Measurements from ENCODE around the gene CCDC127. TPM values are rescaled to one million over a fixed set of nuclear protein-coding genes. Genes with fewer than 3 reads are reported as not detected.
"Not testable (repeated sequence)": the region's sequence is repeated elsewhere in the genome, so short reads cannot be mapped to it uniquely, and the experiment has no call there.

CCDC127 gene
- total and polyA plus RNA-seq, 4 donors = 1.1 to 2.6 (median 2.1) TPM

DNA sequence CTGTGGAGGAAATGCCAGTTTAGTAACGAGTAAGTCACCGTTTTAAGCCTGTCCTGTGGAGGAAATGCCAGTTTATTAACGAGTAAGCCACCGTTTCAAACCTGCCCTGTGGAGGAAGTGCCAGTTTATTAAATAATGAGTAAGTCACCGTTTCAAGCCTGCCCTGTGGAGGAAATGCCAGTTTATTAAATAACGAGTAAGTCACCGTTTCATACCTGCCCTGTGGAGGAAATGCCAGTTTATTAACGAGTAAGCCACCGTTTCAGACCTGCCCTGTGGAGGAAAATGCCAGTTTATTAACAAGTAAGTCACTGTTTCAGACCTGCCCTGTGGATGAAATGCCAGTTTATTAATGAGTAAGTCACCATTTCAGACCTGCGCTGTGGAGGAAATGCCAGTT is 34.6 kb upstream of the CCDC127 start:
- no peak for TF ChIP-seq SP1 (IDR thresholded peaks at IDR 0.05)
- TF ChIP-seq, protein P1, sequence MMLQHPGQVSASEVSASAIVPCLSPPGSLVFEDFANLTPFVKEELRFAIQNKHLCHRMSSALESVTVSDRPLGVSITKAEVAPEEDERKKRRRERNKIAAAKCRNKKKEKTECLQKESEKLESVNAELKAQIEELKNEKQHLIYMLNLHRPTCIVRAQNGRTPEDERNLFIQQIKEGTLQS (IDR thresholded peaks at IDR 0.05) = no peak
- TF ChIP-seq JUND (IDR thresholded peaks at IDR 0.05) = no peak
- TF ChIP-seq HNF4G (IDR thresholded peaks at IDR 0.05) = no peak
- no peak for TF ChIP-seq RAD21 (IDR thresholded peaks at IDR 0.05)
- no peak for TF ChIP-seq FOXA1 (IDR thresholded peaks at IDR 0.05)
- TF ChIP-seq EGR1 (IDR thresholded peaks at IDR 0.05; ENCODE audit: low read depth in 2 of 2) = no peak
- TF ChIP-seq, protein P2, sequence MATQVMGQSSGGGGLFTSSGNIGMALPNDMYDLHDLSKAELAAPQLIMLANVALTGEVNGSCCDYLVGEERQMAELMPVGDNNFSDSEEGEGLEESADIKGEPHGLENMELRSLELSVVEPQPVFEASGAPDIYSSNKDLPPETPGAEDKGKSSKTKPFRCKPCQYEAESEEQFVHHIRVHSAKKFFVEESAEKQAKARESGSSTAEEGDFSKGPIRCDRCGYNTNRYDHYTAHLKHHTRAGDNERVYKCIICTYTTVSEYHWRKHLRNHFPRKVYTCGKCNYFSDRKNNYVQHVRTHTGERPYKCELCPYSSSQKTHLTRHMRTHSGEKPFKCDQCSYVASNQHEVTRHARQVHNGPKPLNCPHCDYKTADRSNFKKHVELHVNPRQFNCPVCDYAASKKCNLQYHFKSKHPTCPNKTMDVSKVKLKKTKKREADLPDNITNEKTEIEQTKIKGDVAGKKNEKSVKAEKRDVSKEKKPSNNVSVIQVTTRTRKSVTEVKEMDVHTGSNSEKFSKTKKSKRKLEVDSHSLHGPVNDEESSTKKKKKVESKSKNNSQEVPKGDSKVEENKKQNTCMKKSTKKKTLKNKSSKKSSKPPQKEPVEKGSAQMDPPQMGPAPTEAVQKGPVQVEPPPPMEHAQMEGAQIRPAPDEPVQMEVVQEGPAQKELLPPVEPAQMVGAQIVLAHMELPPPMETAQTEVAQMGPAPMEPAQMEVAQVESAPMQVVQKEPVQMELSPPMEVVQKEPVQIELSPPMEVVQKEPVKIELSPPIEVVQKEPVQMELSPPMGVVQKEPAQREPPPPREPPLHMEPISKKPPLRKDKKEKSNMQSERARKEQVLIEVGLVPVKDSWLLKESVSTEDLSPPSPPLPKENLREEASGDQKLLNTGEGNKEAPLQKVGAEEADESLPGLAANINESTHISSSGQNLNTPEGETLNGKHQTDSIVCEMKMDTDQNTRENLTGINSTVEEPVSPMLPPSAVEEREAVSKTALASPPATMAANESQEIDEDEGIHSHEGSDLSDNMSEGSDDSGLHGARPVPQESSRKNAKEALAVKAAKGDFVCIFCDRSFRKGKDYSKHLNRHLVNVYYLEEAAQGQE (IDR thresholded peaks at IDR 0.05) = no peak
- TF ChIP-seq FOXA2 (IDR thresholded peaks at IDR 0.05) = no peak
- no peak for TF ChIP-seq NR2F2 (IDR thresholded peaks at IDR 0.05)
- Histone ChIP-seq H3K27ac (ENCODE audit: low read depth in 1 of 2, low read length in 2 of 2) (no peak overlapping the region), H3K9me3 (ENCODE audit: control insufficient read depth in 4 of 4, low read length in 3 of 4) (no peaks in the 10 kb centered on the region), H3K9ac (ENCODE audit: low read depth in 1 of 2, low read length in 2 of 2) (no peak overlapping the region), H3K4me1 (ENCODE audit: control insufficient read depth in 4 of 4, insufficient read depth in 4 of 4, low read length in 3 of 4) (peaks cover 0 to 12% (median 4%) of the 10 kb centered on the region in 4 donors), H3K4me3 (ENCODE audit: low read depth in 1 of 3, low read length in 3 of 3) (no peak overlapping the region), H3K27me3 (ENCODE audit: control insufficient read depth in 4 of 4, insufficient read depth in 4 of 4, low read length in 3 of 4) (no peaks in the 10 kb centered on the region), H3K36me3 (ENCODE audit: control insufficient read depth in 4 of 4, insufficient read depth in 3 of 4, low read depth in 1 of 4, low read length in 3 of 4) (peaks cover 15 to 23% (median 18%) of the 10 kb centered on the region in 4 donors)
- WGBS = 81% methylated on average over 10 of the region's 10 CpGs
- no peak for DNase-seq (ENCODE audit: low spot score)

DNA sequence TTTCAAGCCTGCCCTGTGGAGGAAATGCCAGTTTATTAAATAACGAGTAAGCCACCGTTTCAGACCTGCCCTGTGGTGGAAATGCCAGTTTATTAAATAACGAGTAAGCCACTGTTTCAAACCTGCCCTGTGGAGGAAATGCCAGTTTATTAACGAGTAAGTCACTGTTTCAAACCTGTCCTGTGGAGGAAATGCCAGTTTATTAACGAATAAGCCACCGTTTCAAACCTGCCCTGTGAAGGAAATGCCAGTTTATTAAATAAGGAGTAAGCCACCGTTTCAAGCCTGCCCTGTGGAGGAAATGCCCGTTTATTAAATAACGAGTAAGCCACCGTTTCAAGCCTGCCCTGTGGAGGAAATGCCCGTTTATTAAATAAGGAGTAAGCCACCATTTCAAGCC is 34.0 kb upstream of the CCDC127 start:
- H3K9ac ChIP-seq (ENCODE audit: low read depth in 1 of 2, low read length in 2 of 2); DNase-seq (ENCODE audit: low spot score); H3K27ac ChIP-seq (ENCODE audit: low read depth in 1 of 2, low read length in 2 of 2); H3K27me3 ChIP-seq (ENCODE audit: control insufficient read depth in 4 of 4, insufficient read depth in 4 of 4, low read length in 3 of 4); H3K4me3 ChIP-seq (ENCODE audit: low read depth in 1 of 3, low read length in 3 of 3); H3K9me3 ChIP-seq (ENCODE audit: control insufficient read depth in 4 of 4, low read length in 3 of 4); H3K4me1 ChIP-seq (ENCODE audit: control insufficient read depth in 4 of 4, insufficient read depth in 4 of 4, low read length in 3 of 4): not testable (repeated sequence)
- WGBS = 81% methylated on average over 11 of the region's 11 CpGs
- peaks cover 13 to 23% (median 18%) of the 10 kb centered on the region in 4 donors for H3K36me3 ChIP-seq (ENCODE audit: control insufficient read depth in 4 of 4, insufficient read depth in 3 of 4, low read depth in 1 of 4, low read length in 3 of 4)

DNA sequence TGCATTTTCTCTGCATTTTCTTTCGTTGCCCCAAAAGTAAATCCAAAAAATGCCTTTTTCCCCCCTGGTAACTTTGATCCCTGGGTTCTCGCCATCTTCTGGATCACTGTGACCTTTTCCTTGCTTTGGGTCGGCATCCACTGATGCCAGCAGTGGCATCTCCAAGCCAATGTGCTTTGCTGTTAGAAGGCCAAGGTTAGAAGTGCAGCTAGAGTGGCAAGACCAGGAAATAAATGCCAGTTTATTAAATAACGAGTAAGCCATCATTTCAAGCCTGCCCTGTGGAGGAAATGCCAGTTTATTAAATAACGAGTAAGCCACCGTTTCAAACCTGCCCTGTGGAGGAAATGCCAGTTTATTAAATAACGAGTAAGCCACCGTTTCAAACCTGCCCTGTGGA is 33.6 kb upstream of the CCDC127 start:
- not testable (repeated sequence) for H3K4me3 ChIP-seq (ENCODE audit: low read depth in 1 of 3, low read length in 3 of 3); H3K9ac ChIP-seq (ENCODE audit: low read depth in 1 of 2, low read length in 2 of 2); H3K9me3 ChIP-seq (ENCODE audit: control insufficient read depth in 4 of 4, low read length in 3 of 4); H3K4me1 ChIP-seq (ENCODE audit: control insufficient read depth in 4 of 4, insufficient read depth in 4 of 4, low read length in 3 of 4); H3K27ac ChIP-seq (ENCODE audit: low read depth in 1 of 2, low read length in 2 of 2); DNase-seq (ENCODE audit: low spot score); H3K27me3 ChIP-seq (ENCODE audit: control insufficient read depth in 4 of 4, insufficient read depth in 4 of 4, low read length in 3 of 4)
- 78% methylated on average over 8 of the region's 8 CpGs for WGBS
- peaks cover 11 to 22% (median 18%) of the 10 kb centered on the region in 4 donors for H3K36me3 ChIP-seq (ENCODE audit: control insufficient read depth in 4 of 4, insufficient read depth in 3 of 4, low read depth in 1 of 4, low read length in 3 of 4)

DNA sequence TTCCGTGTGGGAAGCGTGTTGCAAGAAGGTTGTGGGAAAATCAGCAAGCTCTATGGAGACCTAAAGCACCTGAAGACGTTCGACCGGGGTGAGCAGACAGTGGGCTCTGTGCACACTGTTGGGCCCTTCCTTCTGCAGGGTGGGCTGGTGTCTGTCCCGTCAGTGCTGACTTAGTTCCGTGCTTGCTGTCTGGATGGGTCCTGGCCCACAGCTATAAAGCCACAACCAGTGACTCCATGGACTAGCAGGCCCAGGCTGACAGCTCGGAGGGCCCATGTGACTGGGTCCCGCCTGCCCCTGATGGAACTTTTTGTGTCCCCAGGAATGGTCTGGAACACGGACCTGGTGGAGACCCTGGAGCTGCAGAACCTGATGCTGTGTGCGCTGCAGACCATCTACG is 33.1 kb upstream of the CCDC127 start:
- H3K9me3 ChIP-seq (ENCODE audit: control insufficient read depth in 4 of 4, low read length in 3 of 4); H3K9ac ChIP-seq (ENCODE audit: low read depth in 1 of 2, low read length in 2 of 2); DNase-seq (ENCODE audit: low spot score); H3K4me3 ChIP-seq (ENCODE audit: low read depth in 1 of 3, low read length in 3 of 3); H3K27me3 ChIP-seq (ENCODE audit: control insufficient read depth in 4 of 4, insufficient read depth in 4 of 4, low read length in 3 of 4); H3K4me1 ChIP-seq (ENCODE audit: control insufficient read depth in 4 of 4, insufficient read depth in 4 of 4, low read length in 3 of 4); H3K27ac ChIP-seq (ENCODE audit: low read depth in 1 of 2, low read length in 2 of 2): not testable (repeated sequence)
- H3K36me3 ChIP-seq (ENCODE audit: control insufficient read depth in 4 of 4, insufficient read depth in 3 of 4, low read depth in 1 of 4, low read length in 3 of 4) = peaks cover 11 to 26% (median 18%) of the 10 kb centered on the region in 4 donors
- WGBS = 95% methylated on average over 10 of the region's 12 CpGs

DNA sequence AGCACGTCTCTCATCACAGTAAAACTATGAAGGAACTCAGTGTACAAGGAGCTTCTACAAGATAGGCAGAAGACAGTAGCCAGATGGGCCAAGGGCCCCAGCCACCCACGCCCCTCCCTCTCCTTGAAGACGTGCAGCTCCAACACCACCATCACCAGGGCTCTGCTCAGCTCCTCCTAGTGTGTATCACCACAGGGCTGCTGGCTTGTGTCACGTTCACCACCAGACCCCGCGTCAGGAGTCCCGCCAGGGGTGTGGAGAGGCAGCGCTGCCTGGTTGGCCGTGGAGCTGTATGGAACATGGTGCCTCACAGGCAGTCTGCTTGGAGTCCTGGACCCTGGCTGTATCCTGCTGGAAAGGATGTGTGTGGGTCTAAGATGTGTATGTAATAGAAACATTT is 32.4 kb upstream of the CCDC127 start:
- peaks cover 11 to 26% (median 18%) of the 10 kb centered on the region in 4 donors for H3K36me3 ChIP-seq (ENCODE audit: control insufficient read depth in 4 of 4, insufficient read depth in 3 of 4, low read depth in 1 of 4, low read length in 3 of 4)
- WGBS = 96% methylated on average over 9 of the region's 9 CpGs
- H3K4me1 ChIP-seq (ENCODE audit: control insufficient read depth in 4 of 4, insufficient read depth in 4 of 4, low read length in 3 of 4); H3K9me3 ChIP-seq (ENCODE audit: control insufficient read depth in 4 of 4, low read length in 3 of 4); H3K27me3 ChIP-seq (ENCODE audit: control insufficient read depth in 4 of 4, insufficient read depth in 4 of 4, low read length in 3 of 4); DNase-seq (ENCODE audit: low spot score); H3K9ac ChIP-seq (ENCODE audit: low read depth in 1 of 2, low read length in 2 of 2); H3K27ac ChIP-seq (ENCODE audit: low read depth in 1 of 2, low read length in 2 of 2); H3K4me3 ChIP-seq (ENCODE audit: low read depth in 1 of 3, low read length in 3 of 3): not testable (repeated sequence)

DNA sequence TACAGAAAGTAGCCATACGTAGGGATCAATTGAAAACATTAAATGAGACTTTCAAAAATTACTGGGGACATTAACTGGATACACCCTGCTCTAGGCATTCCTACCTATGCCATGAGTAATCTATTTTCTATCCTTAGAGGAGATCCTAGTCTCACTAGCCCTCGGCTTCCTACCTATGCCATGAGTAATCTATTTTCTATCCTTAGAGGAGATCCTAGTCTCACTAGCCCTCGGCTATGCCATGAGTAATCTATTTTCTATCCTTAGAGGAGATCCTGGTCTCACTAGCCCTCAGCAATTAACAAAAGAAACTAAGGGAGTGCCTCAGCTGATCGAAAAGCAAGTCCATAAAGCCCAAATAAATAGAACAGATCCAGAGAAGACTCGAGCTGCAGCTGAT is 27.8 kb upstream of the CCDC127 start:
- H3K9me3 ChIP-seq (ENCODE audit: control insufficient read depth in 4 of 4, low read length in 3 of 4); H3K4me1 ChIP-seq (ENCODE audit: control insufficient read depth in 4 of 4, insufficient read depth in 4 of 4, low read length in 3 of 4); DNase-seq (ENCODE audit: low spot score); H3K27ac ChIP-seq (ENCODE audit: low read depth in 1 of 2, low read length in 2 of 2); H3K27me3 ChIP-seq (ENCODE audit: control insufficient read depth in 4 of 4, insufficient read depth in 4 of 4, low read length in 3 of 4); H3K9ac ChIP-seq (ENCODE audit: low read depth in 1 of 2, low read length in 2 of 2); H3K4me3 ChIP-seq (ENCODE audit: low read depth in 1 of 3, low read length in 3 of 3): not testable (repeated sequence)
- WGBS = 94% methylated on average over 5 of the region's 5 CpGs
- H3K36me3 ChIP-seq (ENCODE audit: control insufficient read depth in 4 of 4, insufficient read depth in 3 of 4, low read depth in 1 of 4, low read length in 3 of 4) = peaks cover 4 to 37% (median 24%) of the 10 kb centered on the region in 4 donors
